Measurements from ENCODE around the gene PDP2. TPM values are rescaled to one million over a fixed set of nuclear protein-coding genes. Genes with fewer than 3 reads are reported as not detected.

Gene PDP2
- total and polyA plus RNA-seq, 9 of the 15 experiments (the other 6 are each of a cell fraction or from before 2014, with no cell fraction given) = 2.5 to 24.3 (median 7.2) TPM

DNA sequence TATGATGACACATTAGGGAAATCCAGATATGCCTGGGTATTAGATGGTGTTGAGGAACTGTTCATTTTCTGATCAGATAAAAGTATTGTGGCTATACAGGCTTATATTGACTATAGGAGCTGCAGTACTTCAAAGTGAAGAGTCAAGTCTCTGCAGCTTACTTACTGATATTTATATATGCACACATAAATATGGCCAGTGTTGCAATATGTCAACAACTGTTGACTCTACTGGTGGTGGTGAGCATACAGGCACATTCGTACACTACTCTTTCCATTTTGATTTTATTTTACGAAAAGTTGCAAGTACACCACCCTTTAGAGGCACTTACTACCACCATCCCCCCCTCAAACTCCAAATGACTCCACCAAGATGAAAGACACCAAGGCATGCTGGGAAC is 51.4 kb downstream of the PDP2 start (continued):
- TF ChIP-seq ZBTB40 (IDR thresholded peaks at IDR 0.05) (no peak; the same call in 1 of the 2 replicates), ZBTB40 (CRISPR knock-in tag; IDR thresholded peaks at IDR 0.05) (no peak), POLR2A (conservative IDR thresholded peaks at IDR 0.05) (peak; percentile 54; the same call in 1 of the 2 replicates), ADNP (tag; IDR thresholded peaks at IDR 0.05) (no peak), RBFOX2 (IDR thresholded peaks at IDR 0.05; ENCODE audit: low read depth, low read length) (0 out of 2 replicates have a peak, but pooled peaks have one; percentile 12), PHB (CRISPR knock-in tag; IDR thresholded peaks at IDR 0.05) (no peak), ZNF143 (CRISPR knock-in tag; IDR thresholded peaks at IDR 0.05) (peak; percentile 40; the same call in 1 of the 2 replicates), HSF4 (CRISPR knock-in tag; IDR thresholded peaks at IDR 0.05; ENCODE audit: borderline replicate concordance) (no peak), CEBPG (CRISPR knock-in tag; IDR thresholded peaks at IDR 0.05) (no peak), CEBPG (tag; conservative IDR thresholded peaks at IDR 0.05 in 1 of 2, IDR thresholded peaks at IDR 0.05 in 1 of 2) (peak in 1 of 2 experiments; percentile 33; a peak in 1 of 4 replicates)

All from K562 (cell line).